H1 (cell line): ENCODE measurements around the gene DOHH.

ENCODE experiments used
- CBX5 ChIP-seq: fragments of 300-800, 300-1000 bp; sonication (generic); IDR thresholded peaks from 2 replicates; pipeline ENCODE4 v1.7.1; 2016; ENCODE audit warnings: antibody characterized with exemption, low read length, low read depth
- CTCF ChIP-seq, 3 experiments: IDR thresholded peaks; 1 replicate in 2 of 3; 2 replicates in 1 of 3; pipeline versions ENCODE4 v1.5.1 to v1.6.1; 2011; ENCODE audit warnings: low read length in 3 of 3, mild to moderate bottlenecking in 3 of 3, inconsistent platforms in 2 of 3, low read depth in 1 of 3, moderate library complexity in 1 of 3; ENCODE audit not compliant: insufficient read depth in 1 of 3; ENCODE audit errors: control extremely low read depth in 1 of 3
- EP300 ChIP-seq, 2 experiments: IDR thresholded peaks; 1 replicate in 1 of 2; 2 replicates in 1 of 2; pipeline ENCODE4 v1.6.1; 2011 to 2012; ENCODE audit warnings: low read depth in 2 of 2, low read length in 2 of 2, mild to moderate bottlenecking in 2 of 2, borderline replicate concordance in 1 of 2, inconsistent platforms in 1 of 2, moderate library complexity in 1 of 2
- EZH2 ChIP-seq: fragments of 200-600 bp; sonication (generic); IDR thresholded peaks from 2 replicates; pipeline ENCODE4 v1.7.1; 2012; ENCODE audit warnings: low read depth, mild to moderate bottlenecking, moderate library complexity, low read length, inconsistent platforms; ENCODE audit not compliant: severe bottlenecking
- MAFK ChIP-seq: IDR thresholded peaks from 2 replicates; pipeline ENCODE4 v1.6.1; 2012; ENCODE audit warnings: low read depth, mild to moderate bottlenecking, improper control_type of control experiment, low read length
- POLR2A ChIP-seq, 2 experiments: IDR thresholded peaks; 1 replicate in 1 of 2; 2 replicates in 1 of 2; pipeline ENCODE4 v1.6.1; 2011; ENCODE audit warnings: low read depth in 2 of 2, low read length in 2 of 2, mild to moderate bottlenecking in 2 of 2; ENCODE audit errors: control extremely low read depth in 1 of 2
- POLR2AphosphoS5 ChIP-seq: IDR thresholded peaks from 2 replicates; pipeline ENCODE4 v1.6.1; 2011; ENCODE audit warnings: low read depth, low read length
- SIRT6 ChIP-seq: IDR thresholded peaks from one replicate; pipeline ENCODE4 v1.7.1; 2012; ENCODE audit warnings: low read length, inconsistent platforms

GRCh38 chr19:3494051-3494450 lies 6.4 kb downstream of the DOHH start:
- TF ChIP-seq POLR2A (IDR thresholded peaks at IDR 0.05; ENCODE audit: control extremely low read depth in 1 of 2, low read depth in 2 of 2, low read length in 2 of 2), result no peak
- no peak for TF ChIP-seq EP300 (IDR thresholded peaks at IDR 0.05; ENCODE audit: borderline replicate concordance in 1 of 2, low read depth in 2 of 2, low read length in 2 of 2)
- no peak for TF ChIP-seq EZH2
- TF ChIP-seq POLR2AphosphoS5, result no peak
- TF ChIP-seq CBX5, result no peak
- no peak for TF ChIP-seq SIRT6
- TF ChIP-seq CTCF (IDR thresholded peaks at IDR 0.05; ENCODE audit: control extremely low read depth in 1 of 3, insufficient read depth in 1 of 3, low read depth in 1 of 3, low read length in 3 of 3), result no peak
- TF ChIP-seq MAFK, result no peak
